H4 (cell line): Measurements from ENCODE around the gene INSR. TPM values are rescaled to one million over a fixed set of nuclear protein-coding genes. Genes with fewer than 3 reads are reported as not detected.
"Not testable (repeated sequence)": the region's sequence is repeated elsewhere in the genome, so short reads cannot be mapped to it uniquely, and the experiment has no call there.

Experiments used
- DNase-seq: peaks from one replicate; pipeline ENCODE4 v3.0.0-alpha.2; 2015; ENCODE audit warnings: low spot score
- total RNA-seq: library from RNA; depleted of rRNA; stranded (reverse); fragments of >200 nt; shearing (Covaris generic); gene quantifications from 2 replicates; pipeline ENCODE4 v1.2.3, GENCODE V29; 2014

The INSR gene
- total RNA-seq, 1 experiment from 2014 or later: 3.8 TPM

- DNase-seq: no peak
These were observed 99.2 kb downstream of the INSR start for GRCh38 chr19:7195046-7195445.

GRCh38 chr19:7194566-7194965, 99.6 kb downstream of the INSR start:
- DNase-seq: no peak

GRCh38 chr19:7191946-7192691, 102.1 kb downstream of the INSR start:
- no peak for DNase-seq

GRCh38 chr19:7188698-7189629, 105.2 kb downstream of the INSR start:
- DNase-seq: no peak

GRCh38 chr19:7187605-7188339, 106.4 kb downstream of the INSR start:
- no peak for DNase-seq

GRCh38 chr19:7182489-7182888, 111.7 kb downstream of the INSR start:
- no peak for DNase-seq

GRCh38 chr19:7179917-7180306, 114.3 kb downstream of the INSR start:
- DNase-seq: no peak

GRCh38 chr19:7177926-7178325, 116.3 kb downstream of the INSR start:
- no peak for DNase-seq

GRCh38 chr19:7176792-7177191, 117.4 kb downstream of the INSR start:
- DNase-seq: no peak

- DNase-seq: no peak
These were observed 121.4 kb downstream of the INSR start for GRCh38 chr19:7172794-7173193.

GRCh38 chr19:7170983-7171382, 123.2 kb downstream of the INSR start:
- DNase-seq: no peak

- DNase-seq: no peak
These were observed 125.3 kb downstream of the INSR start for GRCh38 chr19:7168941-7169340.

- no peak for DNase-seq
These were observed 132.9 kb downstream of the INSR start for GRCh38 chr19:7161292-7161691.

- DNase-seq: peak; percentile 74
These were observed 134.9 kb downstream of the INSR start for GRCh38 chr19:7159105-7159933.

GRCh38 chr19:7153022-7153421, 141.2 kb downstream of the INSR start:
- DNase-seq: no peak

- DNase-seq: no peak
These were observed 141.6 kb downstream of the INSR start for GRCh38 chr19:7152568-7152967.

- DNase-seq: no peak
These were observed 144.1 kb downstream of the INSR start for GRCh38 chr19:7149956-7150705.

- DNase-seq: not testable (repeated sequence)
These were observed 147.0 kb downstream of the INSR start for GRCh38 chr19:7147119-7147675.

- DNase-seq: not testable (repeated sequence)
These were observed 148.1 kb downstream of the INSR start for GRCh38 chr19:7146086-7146485.

- no peak for DNase-seq
These were observed 148.7 kb downstream of the INSR start for GRCh38 chr19:7145494-7145893.
